Mesendoderm (in vitro differentiated cells): ENCODE data around the gene SLC10A7.
A peak's percentile ranks its signal among the peaks of the same experiment; 100 is the strongest.

Experiments
- DNase-seq: peaks from one replicate; pipeline ENCODE4 v3.0.0; 2013
- H2AK5ac ChIP-seq: 2 replicates; pipeline ENCODE4 v1.6.1; 2013; ENCODE audit warnings: low read length, inconsistent platforms
- H2BK120ac ChIP-seq: 2 replicates; pipeline ENCODE4 v1.6.1; 2013; ENCODE audit warnings: low read depth, mild to moderate bottlenecking, low read length, moderate library complexity, mixed read lengths
- H2BK15ac ChIP-seq: replicated peaks from 2 replicates; pipeline ENCODE4 v1.6.1; 2013; ENCODE audit warnings: low read depth, mild to moderate bottlenecking, moderate library complexity
- H2BK5ac ChIP-seq: 2 replicates; pipeline ENCODE4 v1.6.1; 2013; ENCODE audit warnings: low read length, inconsistent platforms
- H3K18ac ChIP-seq: 2 replicates; pipeline ENCODE4 v1.6.1; 2013; ENCODE audit warnings: mild to moderate bottlenecking, low read length, mixed read lengths
- H3K23ac ChIP-seq: one replicate; pipeline ENCODE4 v1.6.1; 2013; ENCODE audit warnings: low read length
- H3K27ac ChIP-seq: 2 replicates; pipeline ENCODE4 v1.5.1; 2013; ENCODE audit warnings: low read depth, mild to moderate bottlenecking, inconsistent platforms, low read length, moderate library complexity
- H3K27me3 ChIP-seq: 2 replicates; pipeline ENCODE4 v1.6.1; 2013; ENCODE audit warnings: low read length, control low read depth, mild to moderate bottlenecking, inconsistent platforms; ENCODE audit not compliant: insufficient read depth, poor library complexity
- H3K36me3 ChIP-seq: 2 replicates; pipeline ENCODE4 v1.6.1; 2013; ENCODE audit warnings: low read length, inconsistent platforms; ENCODE audit not compliant: control insufficient read depth, insufficient read depth
- H3K4ac ChIP-seq: one replicate; pipeline ENCODE4 v1.6.1; 2013; ENCODE audit warnings: low read depth, mild to moderate bottlenecking, low read length, moderate library complexity
- H3K4me1 ChIP-seq: 2 replicates; pipeline ENCODE4 v1.6.1; 2013; ENCODE audit warnings: low read depth, low read length, inconsistent platforms; ENCODE audit not compliant: control insufficient read depth
- H3K4me2 ChIP-seq: 2 replicates; pipeline ENCODE4 v1.6.1; 2013; ENCODE audit warnings: low read length
- H3K4me3 ChIP-seq: 2 replicates; pipeline ENCODE4 v1.5.1; 2013; ENCODE audit warnings: mild to moderate bottlenecking, low read length
- H3K56ac ChIP-seq: one replicate; pipeline ENCODE4 v1.6.1; 2013; ENCODE audit warnings: low read length
- H3K79me1 ChIP-seq: 2 replicates; pipeline ENCODE4 v1.6.1; 2013; ENCODE audit warnings: low read length, inconsistent platforms
- H3K79me2 ChIP-seq: 2 replicates; pipeline ENCODE4 v1.6.1; 2013; ENCODE audit warnings: mild to moderate bottlenecking, low read length; ENCODE audit not compliant: control insufficient read depth, insufficient read depth
- H3K9ac ChIP-seq: 2 replicates; pipeline ENCODE4 v1.6.1; 2013; ENCODE audit warnings: low read length, inconsistent platforms
- H4K5ac ChIP-seq: one replicate; pipeline ENCODE4 v1.6.1; 2013; ENCODE audit warnings: low read length
- H4K8ac ChIP-seq: one replicate; pipeline ENCODE4 v1.6.1; 2013; ENCODE audit warnings: low read depth, mild to moderate bottlenecking, control low read depth, low read length, moderate library complexity
- WGBS: extraction: QIAGEN DNeasy Blood & Tissue Kit; methylation state at CpG from one replicate; pipeline ENCODE4 v1.1.7; 2013; ENCODE audit warnings: low lambda C conversion rate, missing lambda C conversion rate; ENCODE audit not compliant: insufficient coverage; ENCODE audit errors: extremely low coverage; 5-methylcytosine and 5-hydroxymethylcytosine counted together

SLC10A7 gene

GRCh38 chr4:146232131-146232722 lies 289.5 kb downstream of the SLC10A7 start:
- Histone ChIP-seq H3K27ac (no peak overlapping the region), H2BK15ac (no peak overlapping the region), H3K4me1 (no peaks in the 10 kb centered on the region), H3K79me2 (no peaks in the 10 kb centered on the region), H4K8ac (no peak overlapping the region), H3K36me3 (no peaks in the 10 kb centered on the region), H3K18ac (no peak overlapping the region), H3K4me2 (no peak overlapping the region), H3K4ac (no peak overlapping the region), H3K23ac (no peak overlapping the region), H4K5ac (no peak overlapping the region), H3K27me3 (no peaks in the 10 kb centered on the region), H2BK5ac (no peak overlapping the region), H3K9ac (no peak overlapping the region), H3K4me3 (no peak overlapping the region), H2AK5ac (no peak overlapping the region), H3K79me1 (no peaks in the 10 kb centered on the region), H3K56ac (no peak overlapping the region), H2BK120ac (no peak overlapping the region)
- no peak for DNase-seq
- no CpG with 5 or more reads among the region's 1 CpG for WGBS

GRCh38 chr4:146229406-146229805 lies 292.3 kb downstream of the SLC10A7 start:
- no peak overlapping the region for H3K56ac ChIP-seq
- no peak overlapping the region for H3K9ac ChIP-seq
- H4K5ac ChIP-seq, result no peak overlapping the region
- no peak overlapping the region for H3K4ac ChIP-seq
- no peak overlapping the region for H3K4me3 ChIP-seq
- no peak overlapping the region for H3K18ac ChIP-seq
- no peaks in the 10 kb centered on the region for H3K79me2 ChIP-seq
- H3K4me2 ChIP-seq, result no peak overlapping the region
- no peak overlapping the region for H4K8ac ChIP-seq
- no peaks in the 10 kb centered on the region for H3K27me3 ChIP-seq
- no peak overlapping the region for H2BK5ac ChIP-seq
- no peak for DNase-seq
- H3K27ac ChIP-seq, result no peak overlapping the region
- no peaks in the 10 kb centered on the region for H3K36me3 ChIP-seq
- no peak overlapping the region for H3K23ac ChIP-seq
- no peaks in the 10 kb centered on the region for H3K4me1 ChIP-seq
- no peak overlapping the region for H2BK120ac ChIP-seq
- no peak overlapping the region for H2AK5ac ChIP-seq
- no peak overlapping the region for H2BK15ac ChIP-seq
- no peaks in the 10 kb centered on the region for H3K79me1 ChIP-seq

DNA sequence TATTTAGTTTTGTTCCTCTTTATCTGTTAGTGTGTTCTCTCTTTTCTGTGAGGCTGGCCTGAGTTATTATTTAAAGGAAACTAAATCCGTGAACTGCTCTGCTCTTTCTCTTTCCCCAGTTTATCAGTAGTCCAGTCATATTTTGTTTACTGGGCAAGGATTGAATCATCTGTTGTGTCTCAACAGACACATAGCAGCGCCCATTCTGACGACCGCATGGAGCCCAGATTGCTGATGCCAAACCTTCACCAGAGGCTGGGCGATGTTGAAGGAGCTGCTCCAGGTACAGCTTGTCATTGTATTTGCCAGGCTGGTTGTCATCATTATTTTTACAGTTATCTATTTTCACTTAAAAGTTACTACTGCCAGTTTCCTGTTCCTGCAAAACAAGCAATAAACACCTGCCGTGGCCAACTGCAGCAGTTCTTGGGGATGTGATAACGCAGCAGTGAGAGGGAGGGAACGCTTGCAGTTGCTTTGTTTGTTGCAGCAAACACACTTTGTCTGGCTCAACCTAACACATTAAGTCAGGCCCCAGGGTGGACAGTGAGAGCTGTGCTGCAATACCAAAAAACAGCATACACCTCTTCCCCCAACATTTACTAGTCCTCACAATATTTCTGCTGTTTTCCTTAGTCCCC lies 297.3 kb downstream of the SLC10A7 start:
- H3K18ac ChIP-seq, result no peak overlapping the region
- no peak overlapping the region for H3K9ac ChIP-seq
- no peak overlapping the region for H3K4me2 ChIP-seq
- no peaks in the 10 kb centered on the region for H3K4me1 ChIP-seq
- no peak overlapping the region for H3K4me3 ChIP-seq
- no peak overlapping the region for H3K23ac ChIP-seq
- H2BK15ac ChIP-seq, result no peak overlapping the region
- no peak overlapping the region for H4K5ac ChIP-seq
- no peak overlapping the region for H2AK5ac ChIP-seq
- H3K36me3 ChIP-seq, result no peaks in the 10 kb centered on the region
- H2BK5ac ChIP-seq, result no peak overlapping the region
- H3K27ac ChIP-seq, result no peak overlapping the region
- H3K27me3 ChIP-seq, result no peaks in the 10 kb centered on the region
- H3K56ac ChIP-seq, result no peak overlapping the region
- H4K8ac ChIP-seq, result no peak overlapping the region
- WGBS, result no CpG with 5 or more reads among the region's 8 CpGs
- no peak overlapping the region for H3K4ac ChIP-seq
- no peaks in the 10 kb centered on the region for H3K79me1 ChIP-seq
- no peaks in the 10 kb centered on the region for H3K79me2 ChIP-seq
- no peak overlapping the region for H2BK120ac ChIP-seq
- DNase-seq, result no peak

DNA sequence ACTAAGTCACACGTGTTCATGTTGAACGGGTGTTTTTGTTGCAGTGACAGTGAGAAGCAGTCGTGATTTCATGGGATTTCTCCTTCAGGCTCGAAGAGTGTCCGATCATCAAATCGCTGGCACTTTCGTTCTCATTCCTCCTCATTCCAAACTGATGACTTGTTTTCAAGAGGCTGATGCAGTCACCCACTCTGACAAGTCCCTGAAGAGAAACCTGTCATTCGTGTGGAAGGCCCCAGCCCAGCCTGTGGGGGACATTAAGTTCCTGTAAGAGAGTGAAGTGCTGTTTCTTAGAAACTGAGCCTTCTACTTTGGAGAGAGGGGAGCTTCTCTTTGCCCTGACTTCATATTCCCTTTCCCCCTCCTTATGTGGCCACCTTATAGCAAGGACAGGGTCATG lies 299.4 kb downstream of the SLC10A7 start:
- Histone ChIP-seq H3K27ac (no peak overlapping the region), H3K4me3 (no peak overlapping the region)
- peak; percentile 53 for DNase-seq

DNA sequence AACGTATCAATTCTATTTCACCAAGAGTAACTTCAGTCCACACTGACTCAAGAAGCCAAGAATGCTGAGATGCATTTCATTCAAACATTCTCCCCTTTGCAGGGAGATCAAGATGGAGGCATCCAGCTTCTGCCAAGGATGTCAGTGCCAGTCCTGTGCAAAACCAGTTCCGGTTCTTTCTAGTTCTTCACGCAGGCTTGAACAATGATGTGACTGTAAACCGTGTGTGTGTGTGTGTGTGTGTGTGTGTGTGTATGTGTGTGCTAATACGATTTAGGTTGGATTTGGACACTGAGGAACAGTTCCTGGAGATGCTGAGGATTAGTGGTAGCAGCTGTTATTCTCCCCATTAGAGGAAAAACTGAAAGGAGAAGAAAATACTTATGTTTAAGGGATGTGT lies 307.5 kb downstream of the SLC10A7 start, which contains the start of gene REELD1:
Gene REELD1 (plus strand): TSS at position 301 of the 400 bp plus-strand sequence. CDS start 2,415 bp downstream, outside the sequence.
- no peak within 1 kb of the TSS for H3K18ac ChIP-seq
- no peak within 1 kb of the TSS for H4K8ac ChIP-seq
- no peaks in the 10 kb centered on the region for H3K27me3 ChIP-seq
- no peak within 1 kb of the TSS for H2AK5ac ChIP-seq
- no peak within 1 kb of the TSS for H3K4ac ChIP-seq
- H4K5ac ChIP-seq, result no peak within 1 kb of the TSS
- H3K4me1 ChIP-seq, result no peaks in the 10 kb centered on the region
- H3K36me3 ChIP-seq, result no peaks in the 10 kb centered on the region
- no peak within 1 kb of the TSS for H3K27ac ChIP-seq
- H3K56ac ChIP-seq, result no peak within 1 kb of the TSS
- no peaks in the 10 kb centered on the region for H3K79me2 ChIP-seq
- H3K23ac ChIP-seq, result no peak within 1 kb of the TSS
- H3K4me3 ChIP-seq, result no peak within 1 kb of the TSS
- H2BK120ac ChIP-seq, result no peak within 1 kb of the TSS
- H3K79me1 ChIP-seq, result no peaks in the 10 kb centered on the region
- H3K4me2 ChIP-seq, result no peak within 1 kb of the TSS
- no peak within 1 kb of the TSS for H3K9ac ChIP-seq
- no peak within 1 kb of the TSS for H2BK5ac ChIP-seq
- no CpG with 5 or more reads among the region's 5 CpGs for WGBS
- H2BK15ac ChIP-seq, result no peak within 1 kb of the TSS
- no peak for DNase-seq

More for the DNA sequence above, 299.4 kb downstream of the SLC10A7 start:
- no peaks in the 10 kb centered on the region for H3K4me1 ChIP-seq
- H2BK15ac ChIP-seq, result no peak overlapping the region
- no peak overlapping the region for H3K23ac ChIP-seq
- H3K79me2 ChIP-seq, result no peaks in the 10 kb centered on the region
- H4K5ac ChIP-seq, result no peak overlapping the region
- H3K4ac ChIP-seq, result no peak overlapping the region
- no peak overlapping the region for H2BK5ac ChIP-seq
- no peak overlapping the region for H3K9ac ChIP-seq
- no peak overlapping the region for H4K8ac ChIP-seq
- no peak overlapping the region for H3K18ac ChIP-seq
- WGBS, result no CpG with 5 or more reads among the region's 8 CpGs
- H2BK120ac ChIP-seq, result no peak overlapping the region
- no peaks in the 10 kb centered on the region for H3K27me3 ChIP-seq
- no peaks in the 10 kb centered on the region for H3K36me3 ChIP-seq
- H3K56ac ChIP-seq, result no peak overlapping the region
- H3K79me1 ChIP-seq, result no peaks in the 10 kb centered on the region
- H3K4me2 ChIP-seq, result no peak overlapping the region
- no peak overlapping the region for H2AK5ac ChIP-seq

- H3K4me3 ChIP-seq, result no peak overlapping the region
- no peak overlapping the region for H2BK120ac ChIP-seq
- no peak overlapping the region for H3K18ac ChIP-seq
- WGBS, result no CpG with 5 or more reads among the region's 9 CpGs
- no peak overlapping the region for H3K4ac ChIP-seq
- H3K4me2 ChIP-seq, result no peak overlapping the region
- H2BK15ac ChIP-seq, result no peak overlapping the region
- no peak for DNase-seq
- H2AK5ac ChIP-seq, result no peak overlapping the region
- H3K27me3 ChIP-seq, result no peaks in the 10 kb centered on the region
- H2BK5ac ChIP-seq, result no peak overlapping the region
- H3K79me2 ChIP-seq, result no peaks in the 10 kb centered on the region
- no peak overlapping the region for H3K23ac ChIP-seq
- H3K4me1 ChIP-seq, result no peaks in the 10 kb centered on the region
- no peak overlapping the region for H4K5ac ChIP-seq
- no peak overlapping the region for H3K27ac ChIP-seq
- H3K36me3 ChIP-seq, result no peaks in the 10 kb centered on the region
- H3K9ac ChIP-seq, result no peak overlapping the region
- H4K8ac ChIP-seq, result no peak overlapping the region
- H3K79me1 ChIP-seq, result no peaks in the 10 kb centered on the region
- no peak overlapping the region for H3K56ac ChIP-seq
These were observed 309.0 kb downstream of the SLC10A7 start for GRCh38 chr4:146212781-146213180.
